Ectodermal cell (in vitro differentiated cells): ENCODE results near the gene CATSPER4.

ENCODE experiments used
- H3K27ac ChIP-seq: 2 replicates; pipeline ENCODE4 v1.7.0; 2013; ENCODE audit warnings: mild to moderate bottlenecking, low read depth, low read length; ENCODE audit not compliant: insufficient read depth, poor library complexity, severe bottlenecking
- H3K27me3 ChIP-seq: 2 replicates; pipeline ENCODE4 v1.7.0; 2013; ENCODE audit warnings: mild to moderate bottlenecking, low read length; ENCODE audit not compliant: insufficient read depth, control insufficient read depth, poor library complexity, severe bottlenecking
- H3K36me3 ChIP-seq: one replicate; pipeline ENCODE4 v1.7.0; 2013; ENCODE audit warnings: low read length; ENCODE audit not compliant: control insufficient read depth, insufficient read depth
- H3K4me1 ChIP-seq: one replicate; pipeline ENCODE4 v1.7.0; 2013; ENCODE audit warnings: low read length; ENCODE audit not compliant: control insufficient read depth, insufficient read depth
- H3K4me3 ChIP-seq: 2 replicates; pipeline ENCODE4 v1.7.0; 2013; ENCODE audit warnings: low read depth, low read length, control low read depth; ENCODE audit not compliant: insufficient read depth
- H3K9me3 ChIP-seq: 2 replicates; pipeline ENCODE4 v1.7.0; 2013; ENCODE audit warnings: mild to moderate bottlenecking, low read length, moderate library complexity; ENCODE audit not compliant: control insufficient read depth
- WGBS, 2 experiments: methylation state at CpG; one replicate each; pipeline ENCODE4 v1.1.7; 2013; ENCODE audit warnings: missing lambda C conversion rate in 2 of 2; 5-methylcytosine and 5-hydroxymethylcytosine counted together

Gene CATSPER4

DNA sequence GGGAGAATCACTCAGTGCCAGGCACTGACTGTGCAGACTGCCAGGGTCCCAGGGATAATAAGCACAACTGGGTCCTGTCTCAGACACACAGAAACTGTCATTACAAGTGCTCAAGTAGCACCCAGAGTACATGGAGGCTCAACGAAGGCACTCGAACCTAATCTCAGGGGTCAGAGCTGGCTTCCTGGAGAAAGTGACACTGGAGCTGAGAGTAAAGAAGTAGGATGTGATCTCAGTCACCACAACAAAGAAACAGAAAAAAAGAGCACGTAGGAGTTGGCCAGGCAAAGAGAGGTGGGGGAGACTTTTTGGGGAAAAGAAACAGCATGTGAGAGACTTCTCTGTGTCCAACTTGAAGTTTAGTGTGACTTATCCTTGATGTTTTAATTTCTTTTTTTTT lies 1.3 kb downstream of the CATSPER4 start:
- Histone ChIP-seq H3K9me3 (no peaks in the 10 kb centered on the region), H3K4me1 (peaks cover 15% of the 10 kb centered on the region), H3K4me3 (no peak overlapping the region), H3K36me3 (no peaks in the 10 kb centered on the region), H3K27me3 (no peaks in the 10 kb centered on the region), H3K27ac (no peak overlapping the region)
- 88 to 92% methylated on average over 3 of the region's 3 CpGs for WGBS, 2 experiments

DNA sequence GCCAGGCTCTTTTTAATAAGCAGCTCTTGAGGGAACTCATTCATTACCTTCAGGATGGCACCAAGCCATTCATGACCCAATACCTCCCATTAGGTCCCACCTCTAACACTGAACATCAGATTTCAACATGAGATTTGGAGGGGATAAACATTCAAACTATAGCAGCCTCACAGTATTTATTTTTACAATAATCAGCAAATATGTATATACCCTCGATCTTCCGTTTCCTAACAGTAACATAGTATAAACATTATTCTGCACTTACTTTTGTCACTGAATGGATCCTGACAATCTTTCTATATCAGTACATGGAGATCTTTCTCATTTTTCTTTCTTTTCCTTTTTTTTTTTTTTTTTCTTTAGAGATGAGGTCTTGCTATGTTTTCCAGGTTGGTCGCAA lies 5.4 kb downstream of the CATSPER4 start:
- H3K4me1 ChIP-seq, result peaks cover 4% of the 10 kb centered on the region
- 90 to 99% methylated on average over 3 of the region's 3 CpGs for WGBS, 2 experiments
- H3K27me3 ChIP-seq, result no peaks in the 10 kb centered on the region
- H3K27ac ChIP-seq, result no peak overlapping the region
- no peak overlapping the region for H3K4me3 ChIP-seq
- no peaks in the 10 kb centered on the region for H3K36me3 ChIP-seq
- no peaks in the 10 kb centered on the region for H3K9me3 ChIP-seq

DNA sequence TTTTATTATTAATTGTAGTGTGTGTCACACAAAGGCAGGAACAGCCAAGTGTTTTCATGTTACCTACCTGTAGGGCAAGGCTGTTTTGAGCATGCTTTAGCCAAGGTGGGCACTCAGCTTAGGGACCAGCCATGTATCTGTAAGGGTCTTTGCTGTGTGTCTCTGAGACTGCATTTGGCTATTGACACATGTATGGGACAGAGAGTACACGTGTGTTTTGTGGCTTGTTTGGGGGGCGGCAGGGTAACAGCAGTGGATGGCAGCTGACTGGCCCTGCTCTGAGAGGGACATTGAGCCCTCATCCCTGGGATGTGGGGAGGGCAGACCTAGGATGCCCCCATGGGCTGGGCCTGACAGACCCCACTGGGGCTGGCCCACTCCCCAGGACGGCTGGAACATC lies 6.9 kb downstream of the CATSPER4 start:
- H3K4me3 ChIP-seq, result no peak overlapping the region
- H3K9me3 ChIP-seq, result no peaks in the 10 kb centered on the region
- no peak overlapping the region for H3K27ac ChIP-seq
- no peaks in the 10 kb centered on the region for H3K36me3 ChIP-seq
- no peaks in the 10 kb centered on the region for H3K27me3 ChIP-seq
- WGBS, 2 experiments, result 96% methylated on average over 3 of the region's 3 CpGs
- H3K4me1 ChIP-seq, result no peaks in the 10 kb centered on the region

DNA sequence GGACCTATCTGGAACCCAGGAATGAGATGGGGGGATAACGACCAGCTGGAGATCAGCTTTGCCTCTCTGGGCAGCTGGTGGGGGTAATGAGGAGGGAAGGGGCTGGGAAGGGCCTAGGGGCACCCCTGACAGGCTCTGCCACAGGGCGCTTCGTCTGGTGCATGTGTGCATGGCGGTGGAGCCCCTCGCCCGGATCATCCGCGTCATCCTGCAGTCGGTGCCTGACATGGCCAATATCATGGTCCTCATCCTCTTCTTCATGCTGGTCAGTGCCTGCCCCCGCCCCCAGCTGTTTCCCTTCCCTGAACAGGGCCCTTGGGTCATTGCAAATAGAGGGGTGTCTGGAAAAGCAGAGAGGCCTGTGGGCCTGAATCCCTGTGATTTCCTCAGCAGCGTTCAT lies 7.4 kb downstream of the CATSPER4 start:
- H3K36me3 ChIP-seq, result no peaks in the 10 kb centered on the region
- WGBS, 2 experiments, result 86 to 88% methylated on average over 11 of the region's 11 CpGs
- H3K27ac ChIP-seq, result no peak overlapping the region
- H3K4me1 ChIP-seq, result no peaks in the 10 kb centered on the region
- no peak overlapping the region for H3K4me3 ChIP-seq
- H3K9me3 ChIP-seq, result no peaks in the 10 kb centered on the region
- H3K27me3 ChIP-seq, result no peaks in the 10 kb centered on the region

DNA sequence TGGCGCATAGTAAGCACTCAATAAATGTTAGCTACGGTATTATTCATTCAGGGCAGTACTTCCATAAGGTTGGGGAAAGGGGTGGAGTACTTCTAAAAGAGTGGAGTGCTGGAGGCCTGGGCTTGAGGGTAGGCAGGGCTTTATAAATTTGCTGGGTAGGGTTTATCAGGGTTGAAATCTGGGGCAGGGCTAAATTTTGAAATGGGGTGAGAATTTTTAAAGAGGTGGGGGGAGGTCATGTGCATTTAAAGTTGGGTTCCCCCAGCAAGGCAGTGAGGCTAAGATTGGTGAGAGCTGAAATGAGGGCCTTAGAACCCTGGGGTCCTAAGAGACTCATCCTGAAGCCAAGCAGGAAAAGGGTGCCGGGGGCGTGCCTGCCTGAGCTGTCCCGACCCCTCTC lies 10.0 kb downstream of the CATSPER4 start:
- Histone ChIP-seq H3K27ac (no peak overlapping the region), H3K9me3 (no peaks in the 10 kb centered on the region), H3K27me3 (no peaks in the 10 kb centered on the region), H3K4me1 (peaks cover 6% of the 10 kb centered on the region), H3K36me3 (no peaks in the 10 kb centered on the region), H3K4me3 (no peak overlapping the region)
- 88 to 90% methylated on average over 5 of the region's 5 CpGs for WGBS, 2 experiments

DNA sequence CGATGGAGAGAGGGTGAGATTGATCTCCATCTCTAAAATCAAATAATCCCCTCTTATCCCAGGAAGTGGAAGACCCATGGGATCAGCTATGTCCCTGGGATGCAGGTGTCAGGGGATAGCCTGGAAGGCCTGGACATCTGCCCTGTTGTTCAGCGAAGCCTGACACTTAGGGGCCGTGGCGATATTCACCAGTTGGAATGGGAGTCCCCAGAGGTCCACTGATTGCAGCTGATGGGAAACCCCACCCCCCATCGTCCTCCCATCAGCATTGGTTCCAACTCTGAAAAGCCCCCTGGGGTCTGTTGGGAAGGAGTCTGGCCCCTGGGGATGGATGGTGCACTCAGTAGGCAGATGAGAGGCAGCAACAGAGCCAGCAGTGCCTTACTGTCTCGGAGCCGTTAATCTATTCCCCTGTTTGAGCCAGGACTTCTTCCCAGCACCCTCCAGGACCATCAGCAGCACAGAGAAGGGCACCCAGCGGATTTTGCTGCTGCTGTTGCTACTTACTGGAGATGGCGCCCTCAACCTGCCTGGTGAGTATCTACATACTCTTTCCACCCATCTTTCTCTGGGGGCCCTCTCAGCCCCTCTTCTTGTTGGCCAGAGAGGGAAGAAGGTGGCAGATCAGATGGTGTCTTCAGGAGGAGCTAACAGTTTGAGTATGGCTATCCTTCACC lies 13.4 kb downstream of the CATSPER4 start:
- 79% methylated on average over 9 of the region's 9 CpGs for WGBS, 2 experiments
- Histone ChIP-seq H3K4me3 (no peak overlapping the region), H3K36me3 (no peaks in the 10 kb centered on the region), H3K4me1 (peaks cover 6% of the 10 kb centered on the region), H3K27ac (no peak overlapping the region), H3K27me3 (no peaks in the 10 kb centered on the region), H3K9me3 (no peaks in the 10 kb centered on the region)

DNA sequence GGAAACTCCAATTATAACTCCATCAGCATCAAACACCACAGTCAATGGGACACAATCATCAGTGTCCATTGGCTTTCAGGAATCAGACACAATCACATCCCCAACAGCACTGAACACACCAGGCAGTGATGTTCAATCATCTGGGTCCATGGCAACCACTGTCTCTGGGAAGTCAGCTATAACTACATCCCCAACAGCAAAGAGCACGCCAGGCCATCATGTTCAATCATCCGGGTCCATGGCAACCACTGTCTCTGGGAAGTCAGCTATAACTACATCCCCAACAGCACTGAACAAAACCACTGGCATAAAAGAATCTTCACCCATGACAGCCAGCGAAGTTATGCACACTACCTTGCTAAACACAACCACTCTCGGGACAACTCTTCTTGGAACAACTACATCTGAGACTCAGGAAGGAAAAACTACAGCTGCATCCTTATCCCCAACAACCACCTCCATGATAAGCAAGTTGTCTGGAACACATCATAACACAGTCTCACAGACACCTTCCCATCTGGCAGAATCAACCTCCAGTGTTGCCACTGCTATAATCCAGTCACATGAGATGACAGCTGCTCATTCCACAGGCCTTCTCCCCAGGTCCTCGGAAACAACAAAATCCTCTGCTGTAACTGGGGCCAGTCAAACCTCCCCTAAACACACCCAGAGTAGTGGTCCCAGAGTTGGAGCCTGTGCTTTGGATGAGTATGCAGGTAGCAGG lies 19.9 kb downstream of the CATSPER4 start:
- Histone ChIP-seq H3K27ac (no peak overlapping the region), H3K9me3 (no peaks in the 10 kb centered on the region), H3K4me3 (no peak overlapping the region), H3K4me1 (no peaks in the 10 kb centered on the region), H3K36me3 (no peaks in the 10 kb centered on the region), H3K27me3 (no peaks in the 10 kb centered on the region)
- WGBS, 2 experiments, result 86 to 89% methylated on average over 5 of the region's 5 CpGs

DNA sequence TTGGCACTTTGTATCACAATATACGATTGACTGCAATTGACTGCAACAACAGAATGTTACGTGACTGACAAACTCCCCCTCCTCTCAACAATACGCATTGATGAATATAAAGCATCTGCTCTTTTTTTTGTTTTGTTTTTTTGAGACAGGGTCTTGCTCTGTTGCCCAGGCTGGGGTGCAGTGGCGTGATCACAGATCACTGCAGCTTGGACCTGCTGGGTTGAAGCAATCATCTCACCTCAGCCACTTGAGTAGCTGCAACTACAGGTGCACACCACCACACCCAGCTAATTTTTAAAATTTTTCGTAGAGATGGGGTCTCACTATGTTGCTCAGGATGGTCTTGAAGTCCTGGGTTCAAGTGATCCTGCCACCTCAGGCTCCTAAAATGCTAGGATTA lies 22.3 kb downstream of the CATSPER4 start:
- no peaks in the 10 kb centered on the region for H3K36me3 ChIP-seq
- H3K4me3 ChIP-seq, result no peak overlapping the region
- no peak overlapping the region for H3K27ac ChIP-seq
- no peaks in the 10 kb centered on the region for H3K27me3 ChIP-seq
- 87 to 94% methylated on average over 5 of the region's 5 CpGs for WGBS, 2 experiments
- H3K9me3 ChIP-seq, result no peaks in the 10 kb centered on the region
- no peaks in the 10 kb centered on the region for H3K4me1 ChIP-seq

DNA sequence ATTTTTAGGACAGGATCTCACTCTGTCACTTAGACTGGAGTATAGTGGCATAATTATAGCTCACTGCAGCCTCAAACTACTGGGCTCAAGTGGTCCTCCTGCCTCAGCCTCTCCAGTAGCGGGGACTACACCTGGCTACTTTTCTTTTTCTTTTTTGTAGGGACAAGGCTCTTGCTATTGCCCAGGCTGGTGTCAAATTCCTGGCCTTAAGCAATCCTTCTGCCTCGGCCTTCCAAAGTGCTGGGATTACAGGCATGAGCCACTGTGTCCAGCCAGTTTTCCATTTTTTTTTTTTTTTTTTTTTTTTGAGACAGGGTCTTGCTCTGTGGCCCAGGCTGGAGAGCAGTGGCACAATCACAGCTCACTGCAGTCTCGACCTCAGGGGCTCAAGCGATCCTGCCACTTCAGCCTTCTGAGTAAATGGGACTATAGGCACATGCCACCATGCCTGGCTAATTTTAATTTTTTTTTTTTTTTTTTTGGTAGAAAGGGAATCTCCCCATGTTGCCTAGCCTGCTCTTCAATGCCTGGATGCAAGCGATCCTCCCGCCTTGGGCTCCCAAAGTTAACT lies 23.0 kb downstream of the CATSPER4 start:
- Histone ChIP-seq H3K36me3 (no peaks in the 10 kb centered on the region), H3K9me3 (no peaks in the 10 kb centered on the region), H3K4me1 (no peaks in the 10 kb centered on the region), H3K27ac (no peak overlapping the region), H3K4me3 (no peak overlapping the region), H3K27me3 (no peaks in the 10 kb centered on the region)
- WGBS, 2 experiments, result 84 to 91% methylated on average over 6 of the region's 6 CpGs

DNA sequence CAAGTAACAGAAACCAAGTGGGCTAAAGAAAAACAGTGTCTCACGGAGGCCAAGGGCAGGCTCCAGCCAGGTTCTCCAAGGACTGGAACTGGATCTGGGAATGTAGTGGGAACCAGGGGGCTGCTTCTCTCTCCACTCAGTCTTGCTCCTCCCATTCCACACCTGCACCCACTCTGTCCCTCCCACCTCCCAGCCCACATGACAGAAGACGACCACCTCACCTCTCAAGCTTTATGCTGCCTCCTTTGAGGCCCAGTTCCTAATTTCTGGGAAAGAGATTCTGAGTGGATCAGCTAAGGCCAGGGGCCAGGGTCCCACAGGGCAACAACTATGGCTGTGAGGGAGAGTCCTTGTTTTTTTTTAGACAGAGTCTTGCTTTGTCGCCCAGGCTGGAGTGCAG lies 24.8 kb downstream of the CATSPER4 start:
- H3K27me3 ChIP-seq, result no peaks in the 10 kb centered on the region
- no peaks in the 10 kb centered on the region for H3K4me1 ChIP-seq
- H3K9me3 ChIP-seq, result no peaks in the 10 kb centered on the region
- no peaks in the 10 kb centered on the region for H3K36me3 ChIP-seq
- no peak overlapping the region for H3K27ac ChIP-seq
- no peak overlapping the region for H3K4me3 ChIP-seq
- 51 to 65% methylated on average over 3 of the region's 3 CpGs for WGBS, 2 experiments
